ENCODE measurements around the gene HMGB4. TPM values are rescaled to one million over a fixed set of nuclear protein-coding genes. Genes with fewer than 3 reads are reported as not detected.

Gene HMGB4
- total and polyA plus RNA-seq, 9 donors = not detected

- intact Hi-C loops (cut with DNase I) = no loop called here
- WGBS, 3 donors = 57 to 78% (median 57%) methylated on average over 6 of the region's 6 CpGs
- Histone ChIP-seq H3K27ac (no peak overlapping the region), H3K36me3 (no peaks in the 10 kb centered on the region), H3K4me1 (ENCODE audit: insufficient read depth) (no peaks in the 10 kb centered on the region), H3K9me3 (no peaks in the 10 kb centered on the region), H3K4me3 (no peak overlapping the region), H3K27me3 (no peaks in the 10 kb centered on the region)
- DNase-seq = no peak
- no peak for TF ChIP-seq CTCF (IDR thresholded peaks at IDR 0.05)
- no peak for TF ChIP-seq EP300 (IDR thresholded peaks at IDR 0.05)
- no peak for TF ChIP-seq POLR2A (IDR thresholded peaks at IDR 0.05)
These were observed 41.5 kb upstream of the HMGB4 start for GRCh38 chr1:33822396-33822795.

DNA sequence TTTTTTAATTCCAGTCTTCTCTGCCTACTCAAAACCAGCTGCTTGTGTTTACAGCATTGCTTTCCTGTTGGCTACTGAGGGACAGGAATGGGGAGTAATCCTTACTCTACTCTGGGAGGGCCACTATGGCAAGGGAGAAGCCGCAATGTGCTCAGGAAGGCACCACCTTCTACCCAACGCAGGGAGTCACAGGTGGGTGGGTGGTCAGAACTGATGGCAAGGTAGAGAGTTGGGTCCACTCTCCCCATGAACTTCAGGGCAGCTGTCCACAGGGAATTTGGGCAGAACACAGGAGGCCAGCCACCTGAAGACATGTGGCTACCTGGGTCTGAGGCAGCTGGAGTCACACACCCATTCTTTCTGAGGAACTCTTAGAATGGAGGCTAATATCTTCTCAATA is 40.5 kb upstream of the HMGB4 start:
- 81 to 92% (median 82%) methylated on average over 2 of the region's 2 CpGs for WGBS, 3 donors
- DNase-seq = no peak
- H3K36me3 ChIP-seq = no peaks in the 10 kb centered on the region
- no peak for TF ChIP-seq POLR2A (IDR thresholded peaks at IDR 0.05)
- TF ChIP-seq CTCF (IDR thresholded peaks at IDR 0.05) = no peak
- no peak for TF ChIP-seq EP300 (IDR thresholded peaks at IDR 0.05)
- H3K9me3 ChIP-seq = no peaks in the 10 kb centered on the region
- H3K4me1 ChIP-seq (ENCODE audit: insufficient read depth) = no peaks in the 10 kb centered on the region
- intact Hi-C loops (cut with DNase I) = no loop called here
- no peaks in the 10 kb centered on the region for H3K27me3 ChIP-seq
- H3K4me3 ChIP-seq = no peak overlapping the region
- no peak overlapping the region for H3K27ac ChIP-seq

GRCh38 chr1:33823830-33824229 is 40.0 kb upstream of the HMGB4 start:
- Histone ChIP-seq H3K27me3 (no peaks in the 10 kb centered on the region), H3K4me1 (ENCODE audit: insufficient read depth) (no peaks in the 10 kb centered on the region), H3K27ac (no peak overlapping the region), H3K9me3 (no peaks in the 10 kb centered on the region), H3K36me3 (no peaks in the 10 kb centered on the region), H3K4me3 (no peak overlapping the region)
- no peak for DNase-seq
- TF ChIP-seq POLR2A (IDR thresholded peaks at IDR 0.05) = no peak
- TF ChIP-seq CTCF (IDR thresholded peaks at IDR 0.05) = no peak
- TF ChIP-seq EP300 (IDR thresholded peaks at IDR 0.05) = no peak
- WGBS, 3 donors = 17 to 31% (median 26%) methylated on average over 1 of the region's 1 CpG
- intact Hi-C loops (cut with DNase I) = no loop called here

- Histone ChIP-seq H3K27ac (no peak overlapping the region), H3K9me3 (no peaks in the 10 kb centered on the region), H3K4me3 (no peak overlapping the region), H3K4me1 (ENCODE audit: insufficient read depth) (no peaks in the 10 kb centered on the region), H3K27me3 (no peaks in the 10 kb centered on the region), H3K36me3 (no peaks in the 10 kb centered on the region)
- no peak for TF ChIP-seq CTCF (IDR thresholded peaks at IDR 0.05)
- TF ChIP-seq POLR2A (IDR thresholded peaks at IDR 0.05) = no peak
- no peak for TF ChIP-seq EP300 (IDR thresholded peaks at IDR 0.05)
- no peak for DNase-seq
- WGBS, 3 donors = 82 to 97% (median 90%) methylated on average over 6 of the region's 6 CpGs
- intact Hi-C loops (cut with DNase I) = no loop called here
These were observed 39.6 kb upstream of the HMGB4 start for GRCh38 chr1:33824321-33824720.

DNA sequence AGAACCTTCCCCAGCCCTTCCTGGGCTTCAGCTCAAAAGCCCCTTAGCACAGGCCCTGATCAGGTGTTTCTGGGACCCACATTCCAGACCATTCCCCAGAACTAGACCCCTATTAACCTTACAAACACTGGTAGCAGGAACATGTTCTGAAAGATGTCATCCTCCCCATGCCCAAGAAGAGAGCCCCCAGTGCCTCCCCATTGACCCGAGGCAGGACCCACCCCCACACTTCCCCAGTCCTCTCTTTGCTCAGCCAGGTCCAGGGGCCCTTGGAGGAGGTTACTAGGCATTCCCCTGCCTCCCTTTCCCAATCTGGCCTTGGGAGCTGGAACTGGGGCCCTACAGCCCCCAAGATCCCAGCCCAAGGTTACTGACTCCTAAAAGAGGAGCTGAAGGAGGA is 38.9 kb upstream of the HMGB4 start:
- Histone ChIP-seq H3K36me3 (no peaks in the 10 kb centered on the region), H3K4me3 (no peak overlapping the region), H3K27me3 (no peaks in the 10 kb centered on the region), H3K9me3 (no peaks in the 10 kb centered on the region), H3K27ac (no peak overlapping the region), H3K4me1 (ENCODE audit: insufficient read depth) (no peaks in the 10 kb centered on the region)
- WGBS, 3 donors = 18 to 43% (median 19%) methylated on average over 1 of the region's 1 CpG
- DNase-seq = no peak
- TF ChIP-seq POLR2A (IDR thresholded peaks at IDR 0.05) (no peak), CTCF (IDR thresholded peaks at IDR 0.05) (no peak), EP300 (IDR thresholded peaks at IDR 0.05) (no peak)
- intact Hi-C loops (cut with DNase I) = no loop called here
